ENCODE results near the gene SLC25A10. TPM values are rescaled to one million over a fixed set of nuclear protein-coding genes. Genes with fewer than 3 reads are reported as not detected.

The SLC25A10 gene
- polyA plus RNA-seq, 3 donors, result 1.8 to 2.3 (median 1.9) TPM

DNA sequence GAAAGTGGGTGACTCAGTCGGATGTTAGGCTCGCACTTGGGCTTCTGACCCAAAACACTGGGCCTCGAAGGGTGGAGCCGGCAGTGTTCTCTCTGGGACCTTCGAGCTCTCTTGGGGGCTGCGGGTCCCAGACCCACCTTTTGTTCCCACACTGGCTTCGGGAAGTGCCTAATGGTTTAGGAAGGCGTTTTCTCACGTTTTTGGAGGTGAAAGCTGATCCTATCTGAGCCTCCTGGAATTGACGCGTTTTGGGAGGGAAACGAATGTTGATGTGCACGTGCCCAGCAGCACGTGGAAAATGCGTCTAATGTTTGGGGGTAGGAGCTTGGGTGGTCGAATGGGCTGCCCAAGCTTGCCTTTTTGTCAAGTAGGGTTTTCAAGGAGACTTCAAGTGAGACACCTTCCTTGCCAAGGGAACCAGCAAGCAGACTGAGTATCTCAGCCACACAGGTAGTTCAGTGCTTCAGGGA, 27.6 kb upstream of the SLC25A10 start:
- H3K36me3 Mint-ChIP-seq, result peaks cover 38 to 58% of the 10 kb centered on the region in 2 donors
- WGBS (ENCODE audit: insufficient coverage), result 2% methylated on average over 16 of the region's 16 CpGs
- no peaks in the 10 kb centered on the region for H3K9me3 Mint-ChIP-seq
- peak overlapping the region; percentile 87 to 92 for H3K4me3 Mint-ChIP-seq
- peak overlapping the region; percentile 98 for H3K9ac ChIP-seq (ENCODE audit: insufficient read depth, low read length, poor library complexity, severe bottlenecking)
- intact Hi-C loops (cut with micrococcal nuclease), result loop anchor here in 1 of 2 donors (1.0 kb wide), 1 partner anchor 19 kb away; the partner anchor contains the start of gene MRPL12
- no peaks in the 10 kb centered on the region for H3K9me3 ChIP-seq (replicated peaks in 1 of 2; ENCODE audit: control insufficient read depth in 1 of 2, insufficient read depth in 1 of 2, low read length in 2 of 2)
- H3K36me3 ChIP-seq (replicated peaks in 1 of 2; ENCODE audit: control insufficient read depth in 1 of 2, insufficient read depth in 2 of 2, low read length in 2 of 2), result peaks cover 50 to 52% of the 10 kb centered on the region in 2 donors
- H2AFZ ChIP-seq (ENCODE audit: insufficient read depth, low read depth, low read length, poor library complexity, severe bottlenecking), result peak overlapping the region; percentile 93
- no peaks in the 10 kb centered on the region for H3K27me3 ChIP-seq (ENCODE audit: control insufficient read depth in 2 of 2, insufficient read depth in 2 of 2, low read length in 2 of 2)
- H3K79me2 ChIP-seq (ENCODE audit: insufficient read depth, low read length), result peaks cover 80% of the 10 kb centered on the region
- peak overlapping the region; percentile 51 to 94 for H3K27ac ChIP-seq (ENCODE audit: low read depth in 1 of 2, low read length in 2 of 2)
- H4K20me1 ChIP-seq (ENCODE audit: insufficient read depth, low read length), result peaks cover 56% of the 10 kb centered on the region
- H3K27ac Mint-ChIP-seq, result peak overlapping the region; percentile 86 to 98 (median 94)
- TF ChIP-seq, protein P1, sequence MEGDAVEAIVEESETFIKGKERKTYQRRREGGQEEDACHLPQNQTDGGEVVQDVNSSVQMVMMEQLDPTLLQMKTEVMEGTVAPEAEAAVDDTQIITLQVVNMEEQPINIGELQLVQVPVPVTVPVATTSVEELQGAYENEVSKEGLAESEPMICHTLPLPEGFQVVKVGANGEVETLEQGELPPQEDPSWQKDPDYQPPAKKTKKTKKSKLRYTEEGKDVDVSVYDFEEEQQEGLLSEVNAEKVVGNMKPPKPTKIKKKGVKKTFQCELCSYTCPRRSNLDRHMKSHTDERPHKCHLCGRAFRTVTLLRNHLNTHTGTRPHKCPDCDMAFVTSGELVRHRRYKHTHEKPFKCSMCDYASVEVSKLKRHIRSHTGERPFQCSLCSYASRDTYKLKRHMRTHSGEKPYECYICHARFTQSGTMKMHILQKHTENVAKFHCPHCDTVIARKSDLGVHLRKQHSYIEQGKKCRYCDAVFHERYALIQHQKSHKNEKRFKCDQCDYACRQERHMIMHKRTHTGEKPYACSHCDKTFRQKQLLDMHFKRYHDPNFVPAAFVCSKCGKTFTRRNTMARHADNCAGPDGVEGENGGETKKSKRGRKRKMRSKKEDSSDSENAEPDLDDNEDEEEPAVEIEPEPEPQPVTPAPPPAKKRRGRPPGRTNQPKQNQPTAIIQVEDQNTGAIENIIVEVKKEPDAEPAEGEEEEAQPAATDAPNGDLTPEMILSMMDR (IDR thresholded peaks at IDR 0.05), result no peak
- H3K4me3 ChIP-seq (replicated peaks in 1 of 3; ENCODE audit: low read depth in 2 of 3, low read length in 3 of 3), result peak overlapping the region; percentile 84 to 99 (median 97)
- H3K4me1 ChIP-seq (ENCODE audit: control insufficient read depth in 1 of 2, insufficient read depth in 2 of 2, low read length in 2 of 2), result peaks cover 22 to 25% of the 10 kb centered on the region in 2 donors
- peaks cover 0 to 1% (median 0%) of the 10 kb centered on the region in 3 donors for H3K27me3 Mint-ChIP-seq (ENCODE audit: low read depth in 3 of 3)
- no peak for DNase-seq
- H3K4me2 ChIP-seq (replicated peaks; ENCODE audit: extremely low read depth, low read length, poor library complexity, severe bottlenecking), result peak overlapping the region; percentile 93
- peaks cover 25% of the 10 kb centered on the region for H3K4me1 Mint-ChIP-seq

DNA sequence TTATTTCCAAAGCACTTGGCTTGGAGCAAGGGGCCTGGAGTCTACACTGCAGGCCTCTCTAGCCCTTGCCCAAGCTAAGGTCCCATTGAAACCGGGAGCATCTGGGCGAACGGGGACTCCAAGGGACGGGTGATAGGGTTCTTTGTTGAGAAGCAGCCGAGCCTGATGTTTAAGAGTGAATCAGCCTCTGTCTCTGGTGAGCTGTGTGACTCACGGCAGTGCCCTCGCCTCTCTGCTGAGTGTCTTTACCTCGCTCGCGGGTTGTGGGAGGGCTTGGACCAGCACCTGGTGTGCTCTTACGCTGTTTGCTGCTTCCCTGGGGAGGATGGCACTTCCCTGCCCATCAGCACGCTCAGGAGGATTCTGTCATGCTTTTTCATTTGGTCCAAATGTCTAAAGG, 27.0 kb upstream of the SLC25A10 start:
- H3K9me3 Mint-ChIP-seq, result no peaks in the 10 kb centered on the region
- Histone ChIP-seq H3K4me1 (ENCODE audit: control insufficient read depth in 1 of 2, insufficient read depth in 2 of 2, low read length in 2 of 2) (peaks cover 22 to 25% of the 10 kb centered on the region in 2 donors), H3K27ac (ENCODE audit: low read depth in 1 of 2, low read length in 2 of 2) (peak overlapping the region; percentile 51 to 94), H3K27me3 (ENCODE audit: control insufficient read depth in 2 of 2, insufficient read depth in 2 of 2, low read length in 2 of 2) (no peaks in the 10 kb centered on the region), H3K9me3 (replicated peaks in 1 of 2; ENCODE audit: control insufficient read depth in 1 of 2, insufficient read depth in 1 of 2, low read length in 2 of 2) (no peaks in the 10 kb centered on the region), H3K9ac (ENCODE audit: insufficient read depth, low read length, poor library complexity, severe bottlenecking) (peak overlapping the region; percentile 98), H3K4me2 (replicated peaks; ENCODE audit: extremely low read depth, low read length, poor library complexity, severe bottlenecking) (peak overlapping the region; percentile 93), H4K20me1 (ENCODE audit: insufficient read depth, low read length) (peaks cover 62% of the 10 kb centered on the region), H3K4me3 (replicated peaks in 1 of 3; ENCODE audit: low read depth in 2 of 3, low read length in 3 of 3) (peak overlapping the region in 2 of 3 experiments; percentile 97 to 99), H3K79me2 (ENCODE audit: insufficient read depth, low read length) (peaks cover 86% of the 10 kb centered on the region), H2AFZ (ENCODE audit: insufficient read depth, low read depth, low read length, poor library complexity, severe bottlenecking) (no peak overlapping the region), H3K36me3 (replicated peaks in 1 of 2; ENCODE audit: control insufficient read depth in 1 of 2, insufficient read depth in 2 of 2, low read length in 2 of 2) (peaks cover 55 to 58% of the 10 kb centered on the region in 2 donors)
- H3K27me3 Mint-ChIP-seq (ENCODE audit: low read depth in 3 of 3), result peaks cover 0 to 1% (median 0%) of the 10 kb centered on the region in 3 donors
- peaks cover 25% of the 10 kb centered on the region for H3K4me1 Mint-ChIP-seq
- H3K4me3 Mint-ChIP-seq, result peak overlapping the region; percentile 87 to 92
- TF ChIP-seq, protein P1 (IDR thresholded peaks at IDR 0.05), result no peak
- WGBS (ENCODE audit: insufficient coverage), result 92% methylated on average over 12 of the region's 12 CpGs
- peak overlapping the region; percentile 60 to 98 (median 93) for H3K27ac Mint-ChIP-seq
- intact Hi-C loops (cut with micrococcal nuclease), result no loop called here
- H3K36me3 Mint-ChIP-seq, result peaks cover 44 to 62% of the 10 kb centered on the region in 2 donors
- peak in 1 of 3 donors; percentile 34 for DNase-seq

All from CD14-positive monocyte (primary cell).